ENCODE results near the gene PRDX5.

PRDX5 gene

GRCh38 chr11:64296830-64297698 is 20.9 kb upstream of the PRDX5 start:
- CTCF ChIA-PET, result interaction anchor here (0.6 kb wide), 1 partner anchor 60 kb away, joined by 3 read pairs; no protein-coding TSS in a partner anchor
- TF ChIP-seq ELF4 (IDR thresholded peaks at IDR 0.05), result no peak
- no peak for TF ChIP-seq FOXK2 (IDR thresholded peaks at IDR 0.05)
- no peak for TF ChIP-seq TARDBP (IDR thresholded peaks at IDR 0.05)
- TF ChIP-seq HDGF (IDR thresholded peaks at IDR 0.05; ENCODE audit: borderline replicate concordance), result no peak
- no peak for TF ChIP-seq PKNOX1 (IDR thresholded peaks at IDR 0.05)
- no peak for TF ChIP-seq SP1 (IDR thresholded peaks at IDR 0.05)
- TF ChIP-seq FOXA1 (IDR thresholded peaks at IDR 0.05), result no peak
- no peak for TF ChIP-seq ZNF384 (IDR thresholded peaks at IDR 0.05)
- TF ChIP-seq ARNT (IDR thresholded peaks at IDR 0.05), result no peak
- no peak for TF ChIP-seq L3MBTL2 (conservative IDR thresholded peaks at IDR 0.05)
- TF ChIP-seq CTBP1 (IDR thresholded peaks at IDR 0.05; ENCODE audit: borderline replicate concordance), result no peak
- no peak for TF ChIP-seq NFRKB (IDR thresholded peaks at IDR 0.05)
- TF ChIP-seq BHLHE40 (IDR thresholded peaks at IDR 0.05; ENCODE audit: borderline replicate concordance), result no peak
- TF ChIP-seq LEF1 (IDR thresholded peaks at IDR 0.05; ENCODE audit: borderline replicate concordance), result no peak
- POLR2A ChIA-PET, result interaction anchor here (1.1 to 2.4 kb wide), 2 partner anchors 12 to 21 kb away, joined by 3 to 7 read pairs; partner anchors contain the start of genes BAD, GPR137, PRDX5 and TRMT112
- DNase-seq (ENCODE audit: extremely low spot score), result no peak

GRCh38 chr11:64297699-64298358 is 20.1 kb upstream of the PRDX5 start:
- ChIA-PET POLR2A (no interaction called here), CTCF (interaction anchor here (0.6 kb wide), 1 partner anchor 59 kb away, joined by 3 read pairs; no protein-coding TSS in a partner anchor)
- no peak for DNase-seq (ENCODE audit: extremely low spot score)
- TF ChIP-seq HDGF (IDR thresholded peaks at IDR 0.05; ENCODE audit: borderline replicate concordance), result no peak
- TF ChIP-seq LEF1 (IDR thresholded peaks at IDR 0.05; ENCODE audit: borderline replicate concordance), result no peak
- no peak for TF ChIP-seq SUZ12 (IDR thresholded peaks at IDR 0.05)
- no peak for TF ChIP-seq PKNOX1 (IDR thresholded peaks at IDR 0.05)
- no peak for TF ChIP-seq FOXA1 (IDR thresholded peaks at IDR 0.05)
- no peak for TF ChIP-seq FOXM1 (IDR thresholded peaks at IDR 0.05; ENCODE audit: borderline replicate concordance)
- TF ChIP-seq ZNF384 (IDR thresholded peaks at IDR 0.05), result no peak
- no peak for TF ChIP-seq L3MBTL2 (conservative IDR thresholded peaks at IDR 0.05)
- no peak for TF ChIP-seq ARNT (IDR thresholded peaks at IDR 0.05)
- TF ChIP-seq FOXK2 (IDR thresholded peaks at IDR 0.05), result no peak
- no peak for TF ChIP-seq NFRKB (IDR thresholded peaks at IDR 0.05)
- TF ChIP-seq ELF4 (IDR thresholded peaks at IDR 0.05), result no peak
- no peak for TF ChIP-seq TARDBP (IDR thresholded peaks at IDR 0.05)
- no peak for TF ChIP-seq CTBP1 (IDR thresholded peaks at IDR 0.05; ENCODE audit: borderline replicate concordance)
- no peak for TF ChIP-seq BHLHE40 (IDR thresholded peaks at IDR 0.05; ENCODE audit: borderline replicate concordance)
- no peak for TF ChIP-seq SP1 (IDR thresholded peaks at IDR 0.05)

- no peak for DNase-seq (ENCODE audit: extremely low spot score)
- POLR2A ChIA-PET, result no interaction called here
- CTCF ChIA-PET, result no interaction called here
- TF ChIP-seq TARDBP (IDR thresholded peaks at IDR 0.05) (no peak), BHLHE40 (IDR thresholded peaks at IDR 0.05; ENCODE audit: borderline replicate concordance) (no peak), LEF1 (IDR thresholded peaks at IDR 0.05; ENCODE audit: borderline replicate concordance) (no peak), SUZ12 (IDR thresholded peaks at IDR 0.05) (no peak), SP1 (IDR thresholded peaks at IDR 0.05) (no peak), ARNT (IDR thresholded peaks at IDR 0.05) (no peak), FOXA1 (IDR thresholded peaks at IDR 0.05) (no peak), L3MBTL2 (conservative IDR thresholded peaks at IDR 0.05) (no peak), FOXM1 (IDR thresholded peaks at IDR 0.05; ENCODE audit: borderline replicate concordance) (no peak), ELF4 (IDR thresholded peaks at IDR 0.05) (no peak), HDGF (IDR thresholded peaks at IDR 0.05; ENCODE audit: borderline replicate concordance) (no peak), ZNF384 (IDR thresholded peaks at IDR 0.05) (no peak), PKNOX1 (IDR thresholded peaks at IDR 0.05) (no peak)
Observed at GRCh38 chr11:64298966-64299846, 18.7 kb upstream of the PRDX5 start.

- ChIA-PET POLR2A (interaction anchor here (1.0 to 5.8 kb wide), 3 partner anchors 10 to 29 kb away, joined by 3 to 79 read pairs (median 4); partner anchors contain the start of gene BAD), CTCF (interaction anchor here (0.8 to 5.4 kb wide), 9 partner anchors 10 to 76 kb away, joined by 3 to 66 read pairs (median 6); partner anchors contain the start of genes KCNK4, PRDX5 and TRMT112)
- TF ChIP-seq SUZ12 (IDR thresholded peaks at IDR 0.05) (no peak), LEF1 (IDR thresholded peaks at IDR 0.05; ENCODE audit: borderline replicate concordance) (no peak), BHLHE40 (IDR thresholded peaks at IDR 0.05; ENCODE audit: borderline replicate concordance) (no peak), FOXA1 (IDR thresholded peaks at IDR 0.05) (no peak), NFRKB (IDR thresholded peaks at IDR 0.05) (no peak), HDGF (IDR thresholded peaks at IDR 0.05; ENCODE audit: borderline replicate concordance) (no peak)
- DNase-seq (ENCODE audit: extremely low spot score), result no peak
Observed at GRCh38 chr11:64299847-64300648, 17.9 kb upstream of the PRDX5 start, which contains the start of gene CATSPERZ. TSS of gene CATSPERZ (plus strand) at chr11:64300358. CDS start at chr11:64300411, 53 bp downstream.

All from HEK293T (cell line).